GM12878 (cell line): ENCODE data around the gene PAOX. TPM values are rescaled to one million over a fixed set of nuclear protein-coding genes. Genes with fewer than 3 reads are reported as not detected.

ENCODE experiments used
- ATAC-seq: fragments of 200-7000 bp; cut with Tn5 transposase; 3 replicates; pipeline ENCODE4 v1.9.1; 2020; ENCODE audit warnings: mild to moderate bottlenecking, moderate library complexity
- BruUV-seq: library from RNA; stranded (reverse); fragments of 400-500 nt; replicated peaks from 2 replicates; lab custom pipeline; 2021; lab: Mats Ljungman, UMichigan
- CTCF ChIA-PET: fragments of 300-600 bp; sonication (Branson Sonifier 250); formaldehyde crosslinking; extraction: SDS; loops from one replicate; lab custom pipeline; 2021; ENCODE audit warnings: inconsistent platforms; lab: Yijun Ruan, JAX
- POLR2A ChIA-PET: fragments of 350-600 bp; formaldehyde crosslinking; extraction: SDS; loops from one replicate; lab custom pipeline; 2021; ENCODE audit warnings: inconsistent platforms; lab: Charles Lee
- RAD21 ChIA-PET: fragments of 300-600 bp; sonication (Branson Sonifier 250); formaldehyde crosslinking; loops from one replicate; lab custom pipeline; 2023; ENCODE audit warnings: antibody characterized with exemption; ENCODE audit not compliant: unreplicated experiment; lab: Charles Lee
- SMC1A ChIA-PET: fragments of 300-600 bp; sonication (Branson Sonifier 250); formaldehyde crosslinking; loops from one replicate; lab custom pipeline; 2023; ENCODE audit not compliant: unreplicated experiment, uncharacterized antibody; lab: Charles Lee
- DNase-seq: peaks from one replicate; pipeline ENCODE4 v3.0.0-alpha.2; 2011; ENCODE audit warnings: low read depth, low spot score
- FAIRE-seq: peaks from 3 replicates; lab custom pipeline; 2011; peaks lifted over from hg19 to GRCh38; lab: Jason Lieb, UNC
- H2AFZ ChIP-seq: 2 replicates; pipeline ENCODE4 v1.6.0; 2011; ENCODE audit warnings: low read depth, low read length, control low read depth; ENCODE audit not compliant: control insufficient read depth
- H3K27ac ChIP-seq: 2 replicates; pipeline ENCODE4 v1.5.1; 2011; ENCODE audit warnings: control low read depth; ENCODE audit not compliant: control insufficient read depth, insufficient read depth
- H3K27me3 ChIP-seq, 2 experiments: replicated peaks in 1 of 2; 2 replicates each; pipeline versions ENCODE4 v1.6.0 to v1.6.1; 2011; ENCODE audit warnings: low read length in 1 of 2; ENCODE audit not compliant: control insufficient read depth in 2 of 2, insufficient read depth in 2 of 2
- H3K36me3 ChIP-seq, 2 experiments: 2 replicates each; pipeline ENCODE4 v1.5.1; 2011; ENCODE audit warnings: low read length in 1 of 2; ENCODE audit not compliant: control insufficient read depth in 2 of 2, insufficient read depth in 2 of 2
- H3K4me1 ChIP-seq: 2 replicates; pipeline ENCODE4 v1.6.1; 2011; ENCODE audit warnings: mild to moderate bottlenecking, low read length, moderate library complexity, mixed read lengths; ENCODE audit not compliant: control insufficient read depth, insufficient read depth
- H3K4me2 ChIP-seq: 2 replicates; pipeline ENCODE4 v1.6.0; 2011; ENCODE audit warnings: control low read depth; ENCODE audit not compliant: control insufficient read depth, insufficient read depth
- H3K4me3 ChIP-seq: fragments of 200-600 bp; sonication (generic); 2 replicates; pipeline ENCODE4 v1.5.1; 2016
- H3K79me2 ChIP-seq: 2 replicates; pipeline ENCODE4 v1.6.0; 2011; ENCODE audit warnings: low read length; ENCODE audit not compliant: control insufficient read depth, insufficient read depth
- H3K9ac ChIP-seq: 2 replicates; pipeline ENCODE4 v1.8.0; 2011; ENCODE audit warnings: low read length, control low read depth, mixed read lengths; ENCODE audit not compliant: control insufficient read depth, insufficient read depth
- H3K9me3 ChIP-seq: replicated peaks from 3 replicates; pipeline ENCODE4 v1.5.1; 2011; ENCODE audit warnings: mild to moderate bottlenecking, low read length; ENCODE audit not compliant: control insufficient read depth, insufficient read depth
- H4K20me1 ChIP-seq: 2 replicates; pipeline ENCODE4 v1.6.0; 2011; ENCODE audit not compliant: control insufficient read depth, insufficient read depth
- EZH2 ChIP-seq: IDR thresholded peaks from 2 replicates; pipeline ENCODE4 v1.6.1; 2012; ENCODE audit warnings: low read depth, mild to moderate bottlenecking, control low read depth, inconsistent platforms, low read length, borderline replicate concordance; ENCODE audit not compliant: control insufficient read depth
- NBN ChIP-seq: fragments of 450-650 bp; IDR thresholded peaks from 2 replicates; pipeline ENCODE4 v1.6.1; 2016
- NFYA ChIP-seq: IDR thresholded peaks from 2 replicates; pipeline ENCODE4 v1.6.1; 2011; ENCODE audit warnings: low read depth, mild to moderate bottlenecking, low read length, improper control_type of control experiment, borderline replicate concordance
- SMARCA5 ChIP-seq: fragments of 450-650 bp; IDR thresholded peaks from 2 replicates; pipeline ENCODE4 v1.6.1; 2017; ENCODE audit warnings: mild to moderate bottlenecking
- SUPT20H ChIP-seq: IDR thresholded peaks from 2 replicates; pipeline ENCODE4 v1.6.1; 2011; ENCODE audit warnings: low read depth, mild to moderate bottlenecking, low read length, moderate library complexity, borderline replicate concordance; ENCODE audit not compliant: control insufficient read depth
- TARDBP ChIP-seq: IDR thresholded peaks from 2 replicates; pipeline ENCODE4 v1.6.1; 2016; ENCODE audit warnings: borderline replicate concordance
- ZBTB33 ChIP-seq: fragments of 450-650 bp; IDR thresholded peaks from 2 replicates; pipeline ENCODE4 v1.6.1; 2017; ENCODE audit warnings: mild to moderate bottlenecking
- WGBS: methylation state at CpG from one replicate; pipeline ENCODE4 v1.1.6; 2016; ENCODE audit warnings: low lambda C conversion rate; ENCODE audit not compliant: insufficient replicate concordance, insufficient coverage; ENCODE audit errors: missing lambda C conversion rate; 5-methylcytosine and 5-hydroxymethylcytosine counted together
- in situ Hi-C: fragments of 300-500 bp; cut with MboI; formaldehyde crosslinking; loops from 9 replicates; pipeline ENCODE4 v1.14.3; 2018; ENCODE audit warnings: mixed read lengths
- intact Hi-C: fragments of 100-400 bp; cut with micrococcal nuclease; formaldehyde crosslinking; loops from one replicate; pipeline ENCODE4 v1.14.2; 2022; ENCODE audit not compliant: unreplicated experiment
- polyA plus RNA-seq, 11 experiments: library from polyadenylated mRNA; depleted of rRNA in 4 of 11; unstranded in 6 of 11; stranded (reverse) in 5 of 11; fragments of >200 nt; fragmentation: Nextera tagmentation in 4 of 11; fragmentation: Illumina TruSeq in 1 of 11; extraction: Ambion mirVana in 4 of 11; extraction: Trizol in 1 of 11; gene quantifications; 1 replicate in 1 of 11; 2 replicates in 10 of 11; pipeline versions ENCODE4 v1.2.1 to v1.2.3, GENCODE V29; 2011 to 2016; ENCODE audit warnings: inconsistent platforms in 2 of 11, missing spikeins in 2 of 11, low read depth in 1 of 11
- total RNA-seq, 4 experiments: library from RNA; depleted of rRNA in 3 of 4; stranded (reverse); fragments of >200 nt in 3 of 4; fragmentation: Illumina TruSeq in 1 of 4; extraction: Trizol in 1 of 4; gene quantifications; 2 replicates each; pipeline versions ENCODE4 v1.2.1 to v1.2.3, GENCODE V29; 2013 to 2021
- TF ChIP-seq, protein P1 (sequence below): IDR thresholded peaks from 2 replicates; pipeline ENCODE4 v1.6.1; 2012; ENCODE audit warnings: mild to moderate bottlenecking, low read depth, low read length
- TF ChIP-seq, protein P2 (sequence below): fragments of 150-350 bp; IDR thresholded peaks from 2 replicates; pipeline ENCODE4 v1.6.1; 2016; ENCODE audit warnings: low read depth, low read length

The PAOX gene
- total and polyA plus RNA-seq, 10 of the 15 experiments (the other 5 are each of a cell fraction or from before 2014, with no cell fraction given) = 1.2 to 22.2 (median 10.5) TPM

GRCh38 chr10:133440633-133441285 lies 61.7 kb downstream of the PAOX start:
- SMC1A ChIA-PET = no interaction called here
- POLR2A ChIA-PET = no interaction called here
- Histone ChIP-seq H3K36me3 (no peaks in the 10 kb centered on the region), H3K79me2 (no peaks in the 10 kb centered on the region), H3K4me2 (no peak overlapping the region), H3K27ac (no peak overlapping the region), H3K4me1 (no peaks in the 10 kb centered on the region), H3K4me3 (no peak overlapping the region), H2AFZ (no peak overlapping the region), H3K9me3 (no peaks in the 10 kb centered on the region; the same call in 2 of the 3 replicates), H4K20me1 (no peaks in the 10 kb centered on the region), H3K9ac (no peak overlapping the region), H3K27me3 (no peaks in the 10 kb centered on the region)
- intact Hi-C loops = no loop called here
- CTCF ChIA-PET = no interaction called here
- DNase-seq (no peak), FAIRE-seq (no peak), ATAC-seq (no peak)
- 53% methylated on average over 14 of the region's 18 CpGs for WGBS
- in situ Hi-C loops = no loop called here
- TF ChIP-seq SMARCA5 = no peak
- no peak for TF ChIP-seq EZH2
- no peak for TF ChIP-seq TARDBP
- no peak for TF ChIP-seq NBN
- no peak for TF ChIP-seq NFYA
- TF ChIP-seq SUPT20H = no peak
- TF ChIP-seq, protein P1, sequence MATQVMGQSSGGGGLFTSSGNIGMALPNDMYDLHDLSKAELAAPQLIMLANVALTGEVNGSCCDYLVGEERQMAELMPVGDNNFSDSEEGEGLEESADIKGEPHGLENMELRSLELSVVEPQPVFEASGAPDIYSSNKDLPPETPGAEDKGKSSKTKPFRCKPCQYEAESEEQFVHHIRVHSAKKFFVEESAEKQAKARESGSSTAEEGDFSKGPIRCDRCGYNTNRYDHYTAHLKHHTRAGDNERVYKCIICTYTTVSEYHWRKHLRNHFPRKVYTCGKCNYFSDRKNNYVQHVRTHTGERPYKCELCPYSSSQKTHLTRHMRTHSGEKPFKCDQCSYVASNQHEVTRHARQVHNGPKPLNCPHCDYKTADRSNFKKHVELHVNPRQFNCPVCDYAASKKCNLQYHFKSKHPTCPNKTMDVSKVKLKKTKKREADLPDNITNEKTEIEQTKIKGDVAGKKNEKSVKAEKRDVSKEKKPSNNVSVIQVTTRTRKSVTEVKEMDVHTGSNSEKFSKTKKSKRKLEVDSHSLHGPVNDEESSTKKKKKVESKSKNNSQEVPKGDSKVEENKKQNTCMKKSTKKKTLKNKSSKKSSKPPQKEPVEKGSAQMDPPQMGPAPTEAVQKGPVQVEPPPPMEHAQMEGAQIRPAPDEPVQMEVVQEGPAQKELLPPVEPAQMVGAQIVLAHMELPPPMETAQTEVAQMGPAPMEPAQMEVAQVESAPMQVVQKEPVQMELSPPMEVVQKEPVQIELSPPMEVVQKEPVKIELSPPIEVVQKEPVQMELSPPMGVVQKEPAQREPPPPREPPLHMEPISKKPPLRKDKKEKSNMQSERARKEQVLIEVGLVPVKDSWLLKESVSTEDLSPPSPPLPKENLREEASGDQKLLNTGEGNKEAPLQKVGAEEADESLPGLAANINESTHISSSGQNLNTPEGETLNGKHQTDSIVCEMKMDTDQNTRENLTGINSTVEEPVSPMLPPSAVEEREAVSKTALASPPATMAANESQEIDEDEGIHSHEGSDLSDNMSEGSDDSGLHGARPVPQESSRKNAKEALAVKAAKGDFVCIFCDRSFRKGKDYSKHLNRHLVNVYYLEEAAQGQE = no peak
- TF ChIP-seq ZBTB33 = no peak
- TF ChIP-seq, protein P2, sequence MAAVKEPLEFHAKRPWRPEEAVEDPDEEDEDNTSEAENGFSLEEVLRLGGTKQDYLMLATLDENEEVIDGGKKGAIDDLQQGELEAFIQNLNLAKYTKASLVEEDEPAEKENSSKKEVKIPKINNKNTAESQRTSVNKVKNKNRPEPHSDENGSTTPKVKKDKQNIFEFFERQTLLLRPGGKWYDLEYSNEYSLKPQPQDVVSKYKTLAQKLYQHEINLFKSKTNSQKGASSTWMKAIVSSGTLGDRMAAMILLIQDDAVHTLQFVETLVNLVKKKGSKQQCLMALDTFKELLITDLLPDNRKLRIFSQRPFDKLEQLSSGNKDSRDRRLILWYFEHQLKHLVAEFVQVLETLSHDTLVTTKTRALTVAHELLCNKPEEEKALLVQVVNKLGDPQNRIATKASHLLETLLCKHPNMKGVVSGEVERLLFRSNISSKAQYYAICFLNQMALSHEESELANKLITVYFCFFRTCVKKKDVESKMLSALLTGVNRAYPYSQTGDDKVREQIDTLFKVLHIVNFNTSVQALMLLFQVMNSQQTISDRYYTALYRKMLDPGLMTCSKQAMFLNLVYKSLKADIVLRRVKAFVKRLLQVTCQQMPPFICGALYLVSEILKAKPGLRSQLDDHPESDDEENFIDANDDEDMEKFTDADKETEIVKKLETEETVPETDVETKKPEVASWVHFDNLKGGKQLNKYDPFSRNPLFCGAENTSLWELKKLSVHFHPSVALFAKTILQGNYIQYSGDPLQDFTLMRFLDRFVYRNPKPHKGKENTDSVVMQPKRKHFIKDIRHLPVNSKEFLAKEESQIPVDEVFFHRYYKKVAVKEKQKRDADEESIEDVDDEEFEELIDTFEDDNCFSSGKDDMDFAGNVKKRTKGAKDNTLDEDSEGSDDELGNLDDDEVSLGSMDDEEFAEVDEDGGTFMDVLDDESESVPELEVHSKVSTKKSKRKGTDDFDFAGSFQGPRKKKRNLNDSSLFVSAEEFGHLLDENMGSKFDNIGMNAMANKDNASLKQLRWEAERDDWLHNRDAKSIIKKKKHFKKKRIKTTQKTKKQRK = no peak
- no TSS peak for BruUV-seq
- RAD21 ChIA-PET = no interaction called here
